Hepatocyte (in vitro differentiated cells): ENCODE measurements around the gene ADGRF1.

ENCODE experiments used
- CTCF ChIP-seq: fragments of 200-600 bp; sonication (generic); IDR thresholded peaks from 2 replicates; pipeline ENCODE4 v1.5.1; 2016; ENCODE audit warnings: antibody characterized with exemption, mild to moderate bottlenecking; ENCODE audit not compliant: poor library complexity
- EZH2 ChIP-seq: fragments of 200-600 bp; sonication (generic); IDR thresholded peaks from 2 replicates; pipeline ENCODE4 v1.6.1; 2016; ENCODE audit warnings: antibody characterized with exemption, mild to moderate bottlenecking, borderline replicate concordance
- EZH2phosphoT487 ChIP-seq: fragments of 200-600 bp; sonication (generic); IDR thresholded peaks from one replicate; pipeline ENCODE4 v1.6.1; 2018; ENCODE audit warnings: antibody characterized with exemption, mild to moderate bottlenecking, low read depth, moderate library complexity; ENCODE audit not compliant: unreplicated experiment, severe bottlenecking

- TF ChIP-seq EZH2 (no peak), CTCF (no peak), EZH2phosphoT487 (no peak)
Observed at GRCh38 chr6:46948699-46949098, 93.4 kb downstream of the ADGRF1 start.
